Stimulated activated CD4-positive, alpha-beta T cell treated with anti-CD3 and anti-CD28 coated beads, Interleukin-15, amount 100 ng/mL, for 24 hours (primary cell): ENCODE data around the gene STIL.

ENCODE experiments used
- DNase-seq: peaks from one replicate; pipeline ENCODE4 v3.0.0-alpha.2; 2020

The STIL gene

GRCh38 chr1:47232187-47232874 is 81.6 kb downstream of the STIL start, which contains the start of gene TAL1:
TAL1 (minus strand) TSS chr1:47232225; CDS start chr1:47225888, 6,337 bp downstream.
- no peak for DNase-seq

GRCh38 chr1:47231301-47232186 is 82.4 kb downstream of the STIL start:
- DNase-seq, result peak; percentile 22

- peak; percentile 28 for DNase-seq
Measured at GRCh38 chr1:47230692-47231300, 83.2 kb downstream of the STIL start.

- no peak for DNase-seq
Measured at GRCh38 chr1:47229886-47230691, 83.9 kb downstream of the STIL start.

GRCh38 chr1:47229031-47229885 is 84.7 kb downstream of the STIL start:
- DNase-seq, result no peak

- no peak for DNase-seq
Measured at GRCh38 chr1:47228644-47229030, 85.3 kb downstream of the STIL start.

- no peak for DNase-seq
Measured at GRCh38 chr1:47227341-47228232, 86.4 kb downstream of the STIL start.

GRCh38 chr1:47226839-47227215 is 87.1 kb downstream of the STIL start:
- DNase-seq, result no peak

GRCh38 chr1:47226121-47226838 is 87.7 kb downstream of the STIL start:
- DNase-seq, result no peak

GRCh38 chr1:47225430-47226100 is 88.4 kb downstream of the STIL start:
- no peak for DNase-seq

GRCh38 chr1:47224676-47225399 is 89.1 kb downstream of the STIL start:
- no peak for DNase-seq

- no peak for DNase-seq
Measured at GRCh38 chr1:47223921-47224675, 89.8 kb downstream of the STIL start.

- no peak for DNase-seq
Measured at GRCh38 chr1:47223174-47223920, 90.6 kb downstream of the STIL start.

- DNase-seq, result no peak
Measured at GRCh38 chr1:47222476-47222875, 91.5 kb downstream of the STIL start.

- DNase-seq, result no peak
Measured at GRCh38 chr1:47219590-47220220, 94.2 kb downstream of the STIL start.

- DNase-seq, result no peak
Measured at GRCh38 chr1:47219001-47219400, 94.9 kb downstream of the STIL start.
